NCI-H748 (cell line): Measurements from ENCODE around the gene GSX2.
"Not testable (repeated sequence)": the region's sequence is repeated elsewhere in the genome, so short reads cannot be mapped to it uniquely, and the experiment has no call there.

Source experiments
- DNase-seq: peaks from one replicate; lab custom pipeline; 2025; ENCODE audit not compliant: unreplicated experiment; lab: John Stamatoyannopoulos, UW

The GSX2 gene

GRCh38 chr4:54099748-54100574 is at the start of gene GSX2:
Gene GSX2 (plus strand): TSS chr4:54100163. CDS start chr4:54100345, 182 bp downstream.
- peak; percentile 67 for DNase-seq

GRCh38 chr4:54050214-54050904 is 49.6 kb upstream of the GSX2 start:
- no peak for DNase-seq

GRCh38 chr4:54053322-54053721 is 46.6 kb upstream of the GSX2 start:
- DNase-seq = not testable (repeated sequence)

- no peak for DNase-seq
These were observed 45.5 kb upstream of the GSX2 start for GRCh38 chr4:54054501-54054900.

- no peak for DNase-seq
These were observed 44.5 kb upstream of the GSX2 start for GRCh38 chr4:54055494-54055893.

- DNase-seq = no peak
These were observed 43.6 kb upstream of the GSX2 start for GRCh38 chr4:54056360-54056759.

GRCh38 chr4:54058171-54058570 is 41.8 kb upstream of the GSX2 start:
- DNase-seq = no peak

- no peak for DNase-seq
These were observed 39.8 kb upstream of the GSX2 start for GRCh38 chr4:54060116-54060515.

- DNase-seq = no peak
These were observed 38.9 kb upstream of the GSX2 start for GRCh38 chr4:54061067-54061466.

- no peak for DNase-seq
These were observed 38.1 kb upstream of the GSX2 start for GRCh38 chr4:54061873-54062272.

- DNase-seq = no peak
These were observed 37.6 kb upstream of the GSX2 start for GRCh38 chr4:54062392-54062791.

- no peak for DNase-seq
These were observed 36.7 kb upstream of the GSX2 start for GRCh38 chr4:54063229-54063628.

- DNase-seq = peak; percentile 26
These were observed 36.1 kb upstream of the GSX2 start for GRCh38 chr4:54063737-54064316.

GRCh38 chr4:54064317-54065111 is 35.4 kb upstream of the GSX2 start, which contains the start of gene CHIC2:
Gene CHIC2 (minus strand): TSS chr4:54064605. CDS start chr4:54064300, 305 bp downstream.
- peak; percentile 94 for DNase-seq

- peak; percentile 7 for DNase-seq
These were observed 34.5 kb upstream of the GSX2 start for GRCh38 chr4:54065282-54066087.

- DNase-seq = no peak
These were observed 33.9 kb upstream of the GSX2 start for GRCh38 chr4:54066088-54066415.

GRCh38 chr4:54066718-54067129 is 33.2 kb upstream of the GSX2 start:
- DNase-seq = no peak

- DNase-seq = no peak
These were observed 32.8 kb upstream of the GSX2 start for GRCh38 chr4:54067166-54067565.

- DNase-seq = no peak
These were observed 26.6 kb upstream of the GSX2 start for GRCh38 chr4:54073271-54073880.

- no peak for DNase-seq
These were observed 25.6 kb upstream of the GSX2 start for GRCh38 chr4:54074381-54074780.
